Neural cell (in vitro differentiated cells): ENCODE results near the gene ENGASE. TPM values are rescaled to one million over a fixed set of nuclear protein-coding genes. Genes with fewer than 3 reads are reported as not detected.

Source experiments
- H2AFZ ChIP-seq: fragments of 200-600, 300-800 bp; sonication (generic), shearing (Covaris generic); 2 replicates; pipeline ENCODE4 v1.6.0; 2014; ENCODE audit warnings: low read depth, mild to moderate bottlenecking, antibody characterized with exemption, low read length, moderate library complexity
- H3F3A ChIP-seq: fragments of 200-600 bp; shearing (Covaris generic); 2 replicates; pipeline ENCODE4 v1.6.1; 2016; ENCODE audit warnings: mild to moderate bottlenecking, moderate library complexity, mixed read lengths, antibody characterized with exemption, low read length; ENCODE audit not compliant: insufficient read depth, poor library complexity, severe bottlenecking
- H3K27ac ChIP-seq: fragments of 200-600, 300-800 bp; sonication (generic), shearing (Covaris generic); 2 replicates; pipeline ENCODE4 v1.5.1; 2014; ENCODE audit warnings: mild to moderate bottlenecking, low read length, moderate library complexity
- H3K27me3 ChIP-seq: fragments of 300-800, 200-600 bp; sonication (generic), shearing (Covaris generic); 2 replicates; pipeline ENCODE4 v1.6.0; 2014; ENCODE audit warnings: mild to moderate bottlenecking, low read depth, low read length, moderate library complexity; ENCODE audit not compliant: insufficient read depth
- H3K36me3 ChIP-seq: fragments of 300-800, 200-600 bp; sonication (generic), shearing (Covaris generic); 2 replicates; pipeline ENCODE4 v1.5.1; 2014; ENCODE audit warnings: mild to moderate bottlenecking, antibody characterized with exemption, low read length, moderate library complexity; ENCODE audit not compliant: insufficient read depth
- H3K4me2 ChIP-seq: fragments of 300-800, 200-600 bp; sonication (generic), shearing (Covaris generic); 2 replicates; pipeline ENCODE4 v1.6.0; 2014; ENCODE audit warnings: mild to moderate bottlenecking, low read length
- H3K4me3 ChIP-seq: fragments of 300-800, 200-600 bp; sonication (generic), shearing (Covaris generic); 2 replicates; pipeline ENCODE4 v1.5.1; 2014; ENCODE audit warnings: mild to moderate bottlenecking, low read length, moderate library complexity
- H3K79me2 ChIP-seq: fragments of 200-600 bp; shearing (Covaris generic); replicated peaks from 2 replicates; pipeline ENCODE4 v1.6.0; 2014; ENCODE audit warnings: mild to moderate bottlenecking, low read length, moderate library complexity; ENCODE audit not compliant: insufficient read depth
- H3K9ac ChIP-seq: fragments of 300-800, 200-600 bp; sonication (generic), shearing (Covaris generic); 2 replicates; pipeline ENCODE4 v1.6.1; 2016; ENCODE audit warnings: mild to moderate bottlenecking, low read length, mixed read lengths
- H3K9me2 ChIP-seq: fragments of 200-600 bp; shearing (Covaris generic); 2 replicates; pipeline ENCODE4 v1.6.1; 2016; ENCODE audit warnings: mild to moderate bottlenecking, low read length, mixed read lengths; ENCODE audit not compliant: insufficient read depth
- H3K9me3 ChIP-seq: fragments of 200-600, 300-800 bp; sonication (generic), shearing (Covaris generic); 2 replicates; pipeline ENCODE4 v1.6.1; 2016; ENCODE audit warnings: mild to moderate bottlenecking, mixed run types, low read length, moderate library complexity, mixed read lengths
- H4K20me1 ChIP-seq: fragments of 200-600 bp; shearing (Covaris generic); 2 replicates; pipeline ENCODE4 v1.6.1; 2016; ENCODE audit warnings: mild to moderate bottlenecking, mixed run types; ENCODE audit not compliant: insufficient read depth
- EP300 ChIP-seq: fragments of 450-650 bp; conservative IDR thresholded peaks from 2 replicates; pipeline ENCODE4 v1.6.1; 2014; ENCODE audit warnings: antibody characterized with exemption, mild to moderate bottlenecking, moderate library complexity; ENCODE audit not compliant: poor library complexity, severe bottlenecking
- EZH2 ChIP-seq: fragments of 200-600, 300-800 bp; shearing (Covaris generic), sonication (generic); IDR thresholded peaks from 2 replicates; pipeline ENCODE4 v1.6.1; 2014; ENCODE audit warnings: antibody characterized with exemption, low read length, borderline replicate concordance, mild to moderate bottlenecking; ENCODE audit not compliant: insufficient read depth, poor library complexity, severe bottlenecking
- MXI1 ChIP-seq: fragments of 450-650 bp; conservative IDR thresholded peaks from 2 replicates; pipeline ENCODE4 v1.6.1; 2014; ENCODE audit warnings: antibody characterized with exemption, mild to moderate bottlenecking; ENCODE audit not compliant: poor library complexity, severe bottlenecking
- POLR2AphosphoS5 ChIP-seq: IDR thresholded peaks from 2 replicates; pipeline ENCODE4 v1.6.1; 2012
- RAD21 ChIP-seq: fragments of 450-650 bp; conservative IDR thresholded peaks from 2 replicates; pipeline ENCODE4 v1.6.1; 2014; ENCODE audit warnings: antibody characterized with exemption, mild to moderate bottlenecking, moderate library complexity
- SMC3 ChIP-seq: fragments of 450-650 bp; conservative IDR thresholded peaks from 2 replicates; pipeline ENCODE4 v1.6.1; 2014; ENCODE audit warnings: antibody characterized with exemption, mild to moderate bottlenecking, moderate library complexity; ENCODE audit not compliant: poor library complexity
- TAF1 ChIP-seq: IDR thresholded peaks from 2 replicates; pipeline ENCODE4 v1.6.1; 2012; ENCODE audit warnings: low read depth
- polyA plus RNA-seq: library from polyadenylated mRNA; depleted of rRNA; stranded (reverse); fragments of >200 nt; gene quantifications from 2 replicates; pipeline ENCODE4 v1.2.3, GENCODE V29; 2014
- TF ChIP-seq, protein P1 (sequence below): IDR thresholded peaks from 2 replicates; pipeline ENCODE4 v1.6.1; 2012; ENCODE audit warnings: borderline replicate concordance
- TF ChIP-seq, protein P2 (sequence below): fragments of 450-650 bp; IDR thresholded peaks from 2 replicates; pipeline ENCODE4 v1.5.1; 2014; ENCODE audit warnings: antibody characterized with exemption, mild to moderate bottlenecking, moderate library complexity; ENCODE audit not compliant: poor library complexity, severe bottlenecking

ENGASE gene
- polyA plus RNA-seq, 1 donor from 2014 or later, result 13.0 TPM

DNA sequence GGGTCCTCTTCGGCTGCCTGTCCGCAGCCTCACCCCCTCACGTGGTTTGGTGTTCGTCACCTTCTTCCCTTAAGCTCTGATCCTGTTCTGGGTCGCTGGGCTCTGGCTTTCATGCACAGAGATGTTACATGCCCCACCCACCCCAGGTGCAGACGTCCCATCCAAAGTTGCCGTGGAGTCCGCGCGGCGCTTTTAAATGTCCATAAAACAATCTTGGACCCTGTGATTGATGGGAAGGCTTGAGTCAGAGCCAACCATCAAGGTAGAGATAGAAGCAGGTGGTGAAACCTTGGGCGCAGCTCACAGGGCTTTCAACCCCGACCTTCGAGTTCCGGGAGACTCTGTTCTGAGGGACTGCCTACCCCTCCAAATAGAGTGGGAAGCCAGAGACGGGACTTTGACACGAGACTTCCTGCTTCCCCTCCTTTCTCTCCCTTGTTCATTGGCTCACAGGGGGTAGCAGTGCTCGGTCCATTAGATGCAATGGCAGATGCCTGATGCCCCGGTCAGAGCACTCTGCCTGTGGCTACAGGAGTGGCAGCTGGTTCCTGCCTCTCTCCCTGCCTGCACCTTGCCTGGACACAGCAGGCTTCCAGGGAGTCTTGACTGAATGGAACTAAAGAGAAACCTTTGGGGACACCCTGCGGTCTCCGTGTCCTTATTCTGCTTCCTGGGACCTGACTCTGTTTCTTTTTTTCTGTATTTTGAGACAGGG is 4.0 kb downstream of the ENGASE start:
- no peaks in the 10 kb centered on the region for H3K36me3 ChIP-seq
- H3K4me2 ChIP-seq, result no peak overlapping the region
- H3K4me3 ChIP-seq, result no peak overlapping the region
- no peaks in the 10 kb centered on the region for H3K79me2 ChIP-seq
- no peak overlapping the region for H3K9ac ChIP-seq
- H3K9me3 ChIP-seq, result no peaks in the 10 kb centered on the region
- no peak overlapping the region for H2AFZ ChIP-seq
- H4K20me1 ChIP-seq, result no peaks in the 10 kb centered on the region
- no peaks in the 10 kb centered on the region for H3K9me2 ChIP-seq
- H3K27ac ChIP-seq, result no peak overlapping the region
- no peaks in the 10 kb centered on the region for H3K27me3 ChIP-seq
- TF ChIP-seq EP300, result no peak
- no peak for TF ChIP-seq SMC3
- TF ChIP-seq, protein P1, sequence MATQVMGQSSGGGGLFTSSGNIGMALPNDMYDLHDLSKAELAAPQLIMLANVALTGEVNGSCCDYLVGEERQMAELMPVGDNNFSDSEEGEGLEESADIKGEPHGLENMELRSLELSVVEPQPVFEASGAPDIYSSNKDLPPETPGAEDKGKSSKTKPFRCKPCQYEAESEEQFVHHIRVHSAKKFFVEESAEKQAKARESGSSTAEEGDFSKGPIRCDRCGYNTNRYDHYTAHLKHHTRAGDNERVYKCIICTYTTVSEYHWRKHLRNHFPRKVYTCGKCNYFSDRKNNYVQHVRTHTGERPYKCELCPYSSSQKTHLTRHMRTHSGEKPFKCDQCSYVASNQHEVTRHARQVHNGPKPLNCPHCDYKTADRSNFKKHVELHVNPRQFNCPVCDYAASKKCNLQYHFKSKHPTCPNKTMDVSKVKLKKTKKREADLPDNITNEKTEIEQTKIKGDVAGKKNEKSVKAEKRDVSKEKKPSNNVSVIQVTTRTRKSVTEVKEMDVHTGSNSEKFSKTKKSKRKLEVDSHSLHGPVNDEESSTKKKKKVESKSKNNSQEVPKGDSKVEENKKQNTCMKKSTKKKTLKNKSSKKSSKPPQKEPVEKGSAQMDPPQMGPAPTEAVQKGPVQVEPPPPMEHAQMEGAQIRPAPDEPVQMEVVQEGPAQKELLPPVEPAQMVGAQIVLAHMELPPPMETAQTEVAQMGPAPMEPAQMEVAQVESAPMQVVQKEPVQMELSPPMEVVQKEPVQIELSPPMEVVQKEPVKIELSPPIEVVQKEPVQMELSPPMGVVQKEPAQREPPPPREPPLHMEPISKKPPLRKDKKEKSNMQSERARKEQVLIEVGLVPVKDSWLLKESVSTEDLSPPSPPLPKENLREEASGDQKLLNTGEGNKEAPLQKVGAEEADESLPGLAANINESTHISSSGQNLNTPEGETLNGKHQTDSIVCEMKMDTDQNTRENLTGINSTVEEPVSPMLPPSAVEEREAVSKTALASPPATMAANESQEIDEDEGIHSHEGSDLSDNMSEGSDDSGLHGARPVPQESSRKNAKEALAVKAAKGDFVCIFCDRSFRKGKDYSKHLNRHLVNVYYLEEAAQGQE, result no peak
- TF ChIP-seq TAF1, result no peak
- no peak for TF ChIP-seq POLR2AphosphoS5
- no peak for TF ChIP-seq MXI1
- TF ChIP-seq, protein P2, sequence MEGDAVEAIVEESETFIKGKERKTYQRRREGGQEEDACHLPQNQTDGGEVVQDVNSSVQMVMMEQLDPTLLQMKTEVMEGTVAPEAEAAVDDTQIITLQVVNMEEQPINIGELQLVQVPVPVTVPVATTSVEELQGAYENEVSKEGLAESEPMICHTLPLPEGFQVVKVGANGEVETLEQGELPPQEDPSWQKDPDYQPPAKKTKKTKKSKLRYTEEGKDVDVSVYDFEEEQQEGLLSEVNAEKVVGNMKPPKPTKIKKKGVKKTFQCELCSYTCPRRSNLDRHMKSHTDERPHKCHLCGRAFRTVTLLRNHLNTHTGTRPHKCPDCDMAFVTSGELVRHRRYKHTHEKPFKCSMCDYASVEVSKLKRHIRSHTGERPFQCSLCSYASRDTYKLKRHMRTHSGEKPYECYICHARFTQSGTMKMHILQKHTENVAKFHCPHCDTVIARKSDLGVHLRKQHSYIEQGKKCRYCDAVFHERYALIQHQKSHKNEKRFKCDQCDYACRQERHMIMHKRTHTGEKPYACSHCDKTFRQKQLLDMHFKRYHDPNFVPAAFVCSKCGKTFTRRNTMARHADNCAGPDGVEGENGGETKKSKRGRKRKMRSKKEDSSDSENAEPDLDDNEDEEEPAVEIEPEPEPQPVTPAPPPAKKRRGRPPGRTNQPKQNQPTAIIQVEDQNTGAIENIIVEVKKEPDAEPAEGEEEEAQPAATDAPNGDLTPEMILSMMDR, result no peak
- no peaks in the 10 kb centered on the region for H3F3A ChIP-seq

DNA sequence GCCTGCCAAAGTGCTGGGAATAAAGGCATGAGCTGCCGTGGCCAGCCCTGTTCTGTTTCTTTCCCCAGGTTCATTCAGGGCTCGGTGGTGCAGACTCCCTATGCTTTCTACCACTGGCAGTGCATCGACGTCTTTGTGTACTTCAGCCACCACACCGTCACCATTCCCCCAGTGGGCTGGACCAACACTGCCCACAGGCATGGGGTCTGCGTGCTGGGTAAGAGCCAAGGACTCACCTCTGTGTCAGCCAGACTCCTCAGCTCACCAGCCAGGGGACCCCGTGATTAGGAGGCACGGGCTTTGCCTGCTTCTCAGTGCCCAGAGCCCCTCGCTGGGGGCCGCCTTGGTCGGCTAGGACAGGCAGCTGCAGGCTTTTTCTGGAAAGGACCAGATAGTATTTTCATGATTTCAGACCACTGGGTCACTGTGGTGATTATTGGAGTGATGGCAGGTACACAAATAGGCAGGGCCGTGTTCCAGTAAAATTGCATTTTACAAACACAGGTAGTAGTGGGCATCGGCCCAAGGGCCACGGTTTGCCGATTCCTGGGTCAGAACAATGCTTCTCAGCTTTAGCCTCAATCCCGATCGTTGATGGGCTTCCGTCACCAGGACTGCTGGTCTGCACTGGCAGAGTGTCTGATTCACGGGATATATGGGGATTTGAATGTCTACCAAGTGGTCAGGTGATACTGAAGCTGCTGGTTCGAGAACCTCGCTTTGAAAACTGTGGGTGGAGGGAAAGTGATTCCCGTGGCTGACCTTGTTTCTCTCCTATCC is 5.0 kb downstream of the ENGASE start:
- no peak overlapping the region for H3K27ac ChIP-seq

More for the DNA sequence above, 5.0 kb downstream of the ENGASE start:
- TF ChIP-seq, protein P2, result no peak
- TF ChIP-seq POLR2AphosphoS5 (no peak), RAD21 (no peak), TAF1 (no peak), EZH2 (no peak), EP300 (no peak), SMC3 (no peak), MXI1 (no peak)
- TF ChIP-seq, protein P1, result no peak
- Histone ChIP-seq H3K9ac (no peak overlapping the region), H3K9me2 (no peaks in the 10 kb centered on the region), H3K9me3 (no peaks in the 10 kb centered on the region), H3K79me2 (no peaks in the 10 kb centered on the region), H3F3A (no peaks in the 10 kb centered on the region), H3K36me3 (no peaks in the 10 kb centered on the region), H2AFZ (no peak overlapping the region), H3K4me2 (no peak overlapping the region), H3K4me3 (no peak overlapping the region), H4K20me1 (no peaks in the 10 kb centered on the region), H3K27me3 (no peaks in the 10 kb centered on the region)
